HepG2 (cell line): Measurements from ENCODE around the gene PPP1R15A. TPM values are rescaled to one million over a fixed set of nuclear protein-coding genes. Genes with fewer than 3 reads are reported as not detected.
A peak's percentile ranks its signal among the peaks of the same experiment; 100 is the strongest.

Source experiments
- ARID3A ChIP-seq: IDR thresholded peaks from 2 replicates; pipeline ENCODE4 v1.6.1; 2012; ENCODE audit warnings: low read depth, low read length, improper control_type of control experiment
- CBX2 ChIP-seq, 2 experiments: fragments of 200-600 bp in 1 of 2; sonication (generic); formaldehyde crosslinking in 1 of 2; IDR thresholded peaks; 2 replicates each; pipeline versions ENCODE4 v1.7.0 to v1.8.1; 2018 to 2022; ENCODE audit warnings: low read depth in 2 of 2, low read length in 1 of 2, mild to moderate bottlenecking in 1 of 2, missing genetic modification reagents in 1 of 2
- CHD4 ChIP-seq: fragments of 200-600 bp; sonication (generic); IDR thresholded peaks from 2 replicates; pipeline ENCODE4 v1.7.0; 2017; ENCODE audit warnings: mild to moderate bottlenecking, low read length, borderline replicate concordance
- DDIT3 ChIP-seq: sonication (generic); formaldehyde crosslinking; IDR thresholded peaks from 2 replicates; pipeline ENCODE4 v1.4.0; 2020; ENCODE audit warnings: mild to moderate bottlenecking, missing genetic modification reagents
- HIVEP1 ChIP-seq: sonication (generic); formaldehyde crosslinking; IDR thresholded peaks from 2 replicates; pipeline ENCODE4 v1.4.0; 2020; ENCODE audit warnings: mild to moderate bottlenecking, missing genetic modification reagents
- JDP2 ChIP-seq: sonication (generic); formaldehyde crosslinking; IDR thresholded peaks from 2 replicates; pipeline ENCODE4 v1.8.1; 2022; ENCODE audit warnings: missing genetic modification reagents, borderline replicate concordance
- NONO ChIP-seq, 2 experiments: fragments of 450-650 bp in 1 of 2; sonication (generic) in 1 of 2; formaldehyde crosslinking in 1 of 2; IDR thresholded peaks in 1 of 2; conservative IDR thresholded peaks in 1 of 2; 2 replicates each; pipeline versions ENCODE4 v1.6.1 to v1.8.0; 2017 to 2022; ENCODE audit warnings: mild to moderate bottlenecking in 1 of 2, missing genetic modification reagents in 1 of 2, moderate library complexity in 1 of 2
- REPIN1 ChIP-seq: sonication (generic); formaldehyde crosslinking; IDR thresholded peaks from 2 replicates; pipeline ENCODE4 v1.8.0; 2022; ENCODE audit warnings: missing genetic modification reagents, low read depth, mild to moderate bottlenecking, borderline replicate concordance
- TEF ChIP-seq: sonication (generic); formaldehyde crosslinking; IDR thresholded peaks from 2 replicates; pipeline ENCODE4 v1.5.0; 2020; ENCODE audit warnings: missing genetic modification reagents
- TERF1 ChIP-seq: sonication (generic); formaldehyde crosslinking; IDR thresholded peaks from 2 replicates; pipeline ENCODE4 v1.8.0; 2022; ENCODE audit warnings: mild to moderate bottlenecking, missing genetic modification reagents, moderate library complexity
- ZNF124 ChIP-seq: sonication (generic); formaldehyde crosslinking; IDR thresholded peaks from 2 replicates; pipeline ENCODE4 v1.4.0; 2020; ENCODE audit warnings: missing genetic modification reagents
- ZNF292 ChIP-seq: sonication (generic); formaldehyde crosslinking; IDR thresholded peaks from 2 replicates; pipeline ENCODE4 v1.8.1; 2022; ENCODE audit warnings: mild to moderate bottlenecking, low read depth, missing genetic modification reagents, borderline replicate concordance
- ZNF883 ChIP-seq: sonication (generic); formaldehyde crosslinking; IDR thresholded peaks from 2 replicates; pipeline ENCODE4 v1.5.1; 2020; ENCODE audit warnings: mild to moderate bottlenecking, missing genetic modification reagents; ENCODE audit errors: not compliant biosample characterization
- ZNF891 ChIP-seq: sonication (generic); formaldehyde crosslinking; IDR thresholded peaks from 2 replicates; pipeline ENCODE4 v1.5.0; 2020; ENCODE audit warnings: mild to moderate bottlenecking, missing genetic modification reagents
- ZXDC ChIP-seq: sonication (generic); formaldehyde crosslinking; IDR thresholded peaks from 2 replicates; pipeline ENCODE4 v1.5.0; 2020; ENCODE audit warnings: mild to moderate bottlenecking, missing genetic modification reagents
- polyA plus RNA-seq, 8 experiments: library from polyadenylated mRNA; depleted of rRNA in 3 of 8; stranded (reverse) in 7 of 8; unstranded in 1 of 8; fragments of >200 nt; fragmentation: Illumina TruSeq in 4 of 8; extraction: Trizol in 4 of 8; gene quantifications; 2 replicates each; pipeline versions ENCODE4 v1.2.1 to v1.2.3, GENCODE V29; 2011 to 2016; ENCODE audit warnings: low read depth in 4 of 8, missing spikeins in 1 of 8, mixed read lengths in 1 of 8; ENCODE audit not compliant: insufficient read depth in 1 of 8
- total RNA-seq, 5 experiments: library from RNA; depleted of rRNA; stranded (reverse); fragments of >200 nt; fragmentation: Illumina TruSeq; extraction: Trizol; gene quantifications; 2 replicates each; pipeline ENCODE4 v1.2.3, GENCODE V29; 2016; ENCODE audit warnings: low read depth in 1 of 5
- TF ChIP-seq, protein P1 (sequence below), 2 experiments: IDR thresholded peaks; 2 replicates each; pipeline ENCODE4 v1.6.1; 2011 to 2012; ENCODE audit warnings: low read length in 2 of 2, borderline replicate concordance in 1 of 2, low read depth in 1 of 2, mild to moderate bottlenecking in 1 of 2, moderate library complexity in 1 of 2
- TF ChIP-seq, protein P2 (sequence below): sonication (generic); formaldehyde crosslinking; IDR thresholded peaks from 2 replicates; pipeline ENCODE4 v1.8.0; 2022; ENCODE audit warnings: mild to moderate bottlenecking, missing genetic modification reagents, moderate library complexity

The PPP1R15A gene
- total and polyA plus RNA-seq, 2 of the 13 experiments (the other 11 are each of a cell fraction or from before 2014, with no cell fraction given) = 15.6 to 18.5 TPM

DNA sequence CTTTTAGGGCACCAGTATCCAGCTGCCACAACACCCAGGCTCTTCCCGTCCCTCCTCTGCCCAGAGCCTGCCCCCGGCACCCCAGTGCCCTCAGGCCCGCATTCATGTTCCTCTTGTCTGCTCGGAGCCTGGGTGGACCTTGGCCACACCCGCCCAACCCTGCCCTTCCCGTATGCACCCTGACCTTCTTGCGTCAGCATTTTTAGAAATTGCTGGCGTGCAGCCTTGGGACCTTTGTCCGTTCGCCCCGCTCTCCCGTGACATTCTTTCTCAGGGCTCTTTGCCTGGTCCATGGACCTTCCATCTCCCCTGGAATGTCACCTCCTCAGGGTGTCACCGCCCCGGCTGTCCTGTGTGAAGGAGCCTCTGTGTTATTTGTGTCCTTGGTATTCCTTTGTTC lies 35.5 kb downstream of the PPP1R15A start (continued):
- TF ChIP-seq, protein P1, sequence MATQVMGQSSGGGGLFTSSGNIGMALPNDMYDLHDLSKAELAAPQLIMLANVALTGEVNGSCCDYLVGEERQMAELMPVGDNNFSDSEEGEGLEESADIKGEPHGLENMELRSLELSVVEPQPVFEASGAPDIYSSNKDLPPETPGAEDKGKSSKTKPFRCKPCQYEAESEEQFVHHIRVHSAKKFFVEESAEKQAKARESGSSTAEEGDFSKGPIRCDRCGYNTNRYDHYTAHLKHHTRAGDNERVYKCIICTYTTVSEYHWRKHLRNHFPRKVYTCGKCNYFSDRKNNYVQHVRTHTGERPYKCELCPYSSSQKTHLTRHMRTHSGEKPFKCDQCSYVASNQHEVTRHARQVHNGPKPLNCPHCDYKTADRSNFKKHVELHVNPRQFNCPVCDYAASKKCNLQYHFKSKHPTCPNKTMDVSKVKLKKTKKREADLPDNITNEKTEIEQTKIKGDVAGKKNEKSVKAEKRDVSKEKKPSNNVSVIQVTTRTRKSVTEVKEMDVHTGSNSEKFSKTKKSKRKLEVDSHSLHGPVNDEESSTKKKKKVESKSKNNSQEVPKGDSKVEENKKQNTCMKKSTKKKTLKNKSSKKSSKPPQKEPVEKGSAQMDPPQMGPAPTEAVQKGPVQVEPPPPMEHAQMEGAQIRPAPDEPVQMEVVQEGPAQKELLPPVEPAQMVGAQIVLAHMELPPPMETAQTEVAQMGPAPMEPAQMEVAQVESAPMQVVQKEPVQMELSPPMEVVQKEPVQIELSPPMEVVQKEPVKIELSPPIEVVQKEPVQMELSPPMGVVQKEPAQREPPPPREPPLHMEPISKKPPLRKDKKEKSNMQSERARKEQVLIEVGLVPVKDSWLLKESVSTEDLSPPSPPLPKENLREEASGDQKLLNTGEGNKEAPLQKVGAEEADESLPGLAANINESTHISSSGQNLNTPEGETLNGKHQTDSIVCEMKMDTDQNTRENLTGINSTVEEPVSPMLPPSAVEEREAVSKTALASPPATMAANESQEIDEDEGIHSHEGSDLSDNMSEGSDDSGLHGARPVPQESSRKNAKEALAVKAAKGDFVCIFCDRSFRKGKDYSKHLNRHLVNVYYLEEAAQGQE (IDR thresholded peaks at IDR 0.05; ENCODE audit: borderline replicate concordance in 1 of 2, low read depth in 1 of 2, low read length in 2 of 2) = no peak
- TF ChIP-seq HIVEP1 = no peak
- TF ChIP-seq ARID3A = no peak
- no peak for TF ChIP-seq ZNF891 (CRISPR knock-in tag)
- TF ChIP-seq TERF1 (CRISPR knock-in tag) = no peak
- TF ChIP-seq ZXDC (CRISPR knock-in tag) = no peak
- TF ChIP-seq ZNF292 (CRISPR knock-in tag) = no peak
- TF ChIP-seq ZNF124 (CRISPR knock-in tag) = 0 out of 2 replicates have a peak, but pooled peaks have one; percentile 67
- no peak for TF ChIP-seq DDIT3 (CRISPR knock-in tag)
- TF ChIP-seq, protein P2, sequence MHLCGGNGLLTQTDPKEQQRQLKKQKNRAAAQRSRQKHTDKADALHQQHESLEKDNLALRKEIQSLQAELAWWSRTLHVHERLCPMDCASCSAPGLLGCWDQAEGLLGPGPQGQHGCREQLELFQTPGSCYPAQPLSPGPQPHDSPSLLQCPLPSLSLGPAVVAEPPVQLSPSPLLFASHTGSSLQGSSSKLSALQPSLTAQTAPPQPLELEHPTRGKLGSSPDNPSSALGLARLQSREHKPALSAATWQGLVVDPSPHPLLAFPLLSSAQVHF = no peak
- TF ChIP-seq JDP2 (CRISPR knock-in tag) = no peak
- no peak for TF ChIP-seq TEF (CRISPR knock-in tag)
- TF ChIP-seq REPIN1 (CRISPR knock-in tag) = no peak
- TF ChIP-seq CBX2 (IDR thresholded peaks at IDR 0.05; ENCODE audit: low read depth, low read length) = no peak
- no peak for TF ChIP-seq CBX2 (CRISPR knock-in tag; IDR thresholded peaks at IDR 0.05; ENCODE audit: low read depth)
- TF ChIP-seq CHD4 = no peak
- no peak for TF ChIP-seq ZNF883 (CRISPR knock-in tag)
- no peak for TF ChIP-seq NONO (IDR thresholded peaks at IDR 0.05)
- TF ChIP-seq NONO (CRISPR knock-in tag; conservative IDR thresholded peaks at IDR 0.05) = peak; percentile 77
